Stimulated activated CD4-positive, alpha-beta T cell treated with anti-CD3 and anti-CD28 coated beads, Interleukin-1b, Interleukin-23, amount 100 ng/mL, for 48 hours (primary cell): ENCODE measurements around the gene ATP2A2.
"Not testable (repeated sequence)": the region's sequence is repeated elsewhere in the genome, so short reads cannot be mapped to it uniquely, and the experiment has no call there.

Experiments
- DNase-seq: peaks from one replicate; pipeline ENCODE4 v3.0.0-alpha.2; 2020

The ATP2A2 gene

GRCh38 chr12:110370732-110371231 lies 89.7 kb downstream of the ATP2A2 start:
- no peak for DNase-seq

GRCh38 chr12:110371408-110372055 lies 90.5 kb downstream of the ATP2A2 start:
- DNase-seq, result no peak

GRCh38 chr12:110372056-110372425 lies 91.0 kb downstream of the ATP2A2 start:
- DNase-seq, result no peak

GRCh38 chr12:110373025-110373424 lies 92.0 kb downstream of the ATP2A2 start:
- DNase-seq, result no peak

DNA sequence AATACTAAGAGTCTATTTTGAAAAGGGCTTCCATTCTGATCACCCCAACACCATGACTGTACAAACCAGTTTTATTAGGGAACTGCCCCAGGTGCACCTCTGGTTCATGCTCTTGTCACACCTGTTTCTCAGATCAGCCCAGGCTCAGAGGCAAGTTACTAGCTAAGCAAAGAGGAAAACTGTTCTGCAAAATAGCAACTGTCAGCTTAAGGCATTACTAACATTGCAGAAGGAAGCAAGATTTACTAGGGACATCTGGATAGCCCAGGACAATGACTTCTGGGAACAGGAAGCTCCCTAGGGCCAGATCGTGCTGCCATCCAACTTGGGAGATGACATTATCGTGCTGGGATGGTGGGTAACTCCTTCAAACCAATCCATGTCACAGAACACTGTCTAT lies 92.4 kb downstream of the ATP2A2 start:
- DNase-seq, result no peak

- DNase-seq, result no peak
Observed at GRCh38 chr12:110373962-110374611, 93.0 kb downstream of the ATP2A2 start.

GRCh38 chr12:110378131-110378790 lies 97.2 kb downstream of the ATP2A2 start:
- not testable (repeated sequence) for DNase-seq

GRCh38 chr12:110379197-110379596 lies 98.2 kb downstream of the ATP2A2 start:
- DNase-seq, result no peak

DNA sequence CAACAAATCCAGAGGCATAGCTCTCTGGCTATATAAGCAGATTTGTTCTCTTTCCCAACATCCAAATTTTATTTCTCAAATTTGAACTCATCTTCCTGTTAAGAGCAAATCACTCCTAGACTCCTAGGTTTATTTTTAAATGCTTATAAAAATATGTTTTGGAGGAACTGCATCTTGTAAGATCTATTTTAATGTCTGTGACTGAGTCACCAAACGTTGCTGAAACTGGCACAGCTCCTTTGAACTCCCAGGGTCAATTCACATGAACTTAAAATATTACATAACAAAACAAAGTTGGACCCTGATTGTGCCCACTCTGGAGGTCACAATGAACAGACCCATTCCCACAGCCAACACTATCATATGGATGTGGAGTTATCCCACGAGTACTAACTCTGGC lies 98.6 kb downstream of the ATP2A2 start:
- no peak for DNase-seq

DNA sequence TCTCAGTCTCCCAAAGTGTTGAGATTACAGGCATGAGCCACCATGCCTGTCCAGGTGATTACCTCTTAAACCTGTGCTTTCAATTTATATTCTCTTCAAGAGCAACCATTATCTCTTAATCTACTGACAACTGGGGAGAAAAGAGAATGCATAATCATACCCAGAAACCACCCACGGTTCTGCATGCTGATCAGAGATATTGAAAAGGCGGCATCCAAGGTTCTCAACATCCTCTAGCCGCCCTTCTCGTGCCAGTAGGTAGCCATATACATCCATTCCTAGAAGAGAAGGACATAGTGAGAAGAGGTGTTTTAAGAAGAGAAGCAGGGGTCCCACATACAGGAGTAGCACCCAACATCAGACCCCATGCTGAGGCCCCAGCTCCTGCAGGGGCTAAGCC lies 101.6 kb downstream of the ATP2A2 start:
- DNase-seq, result no peak
